Tibial nerve (tissue), 4 donors: ENCODE measurements around the gene DNMT1.

Experiments used
- EP300 ChIP-seq, 2 donors: sonication (generic); formaldehyde crosslinking; IDR thresholded peaks; one replicate each; pipeline ENCODE4 v1.6.1; 2017; ENCODE audit warnings: antibody characterized with exemption in 2 of 2, mild to moderate bottlenecking in 1 of 2
- POLR2A ChIP-seq, 2 donors: fragments of 450-650 bp; IDR thresholded peaks; one replicate each; pipeline ENCODE4 v1.6.1; 2017; ENCODE audit warnings: antibody characterized with exemption in 2 of 2, mild to moderate bottlenecking in 2 of 2, moderate library complexity in 2 of 2
- TF ChIP-seq, protein P1 (sequence below), 5 experiments: fragments of 200-600 bp in 3 of 5; fragments of 450-650 bp in 2 of 5; sonication (generic) in 3 of 5; IDR thresholded peaks; one replicate each; pipeline ENCODE4 v1.5.1; 2016 to 2019; ENCODE audit warnings: antibody characterized with exemption in 5 of 5, mild to moderate bottlenecking in 3 of 5, moderate library complexity in 2 of 5

DNA sequence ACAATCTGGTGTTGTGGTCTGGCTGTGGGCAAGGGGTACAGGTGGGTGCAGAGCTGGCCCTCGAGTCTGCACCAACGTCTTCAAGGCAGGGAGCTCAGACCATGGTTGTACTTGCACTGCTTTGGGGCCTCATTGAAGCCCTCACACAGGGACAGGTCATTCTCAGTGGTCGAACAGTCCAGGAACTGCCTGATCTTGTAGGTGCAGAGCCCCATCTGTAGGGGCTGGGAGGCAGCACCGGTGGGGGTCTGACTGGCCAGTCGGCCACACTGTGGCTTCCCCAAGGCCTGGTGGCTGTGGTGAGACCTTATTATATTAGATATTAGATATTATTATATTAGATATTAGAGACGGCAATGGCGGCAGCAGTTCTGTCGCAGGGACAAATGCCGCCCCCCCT, 22.3 kb upstream of the DNMT1 start:
- TF ChIP-seq, protein P1, sequence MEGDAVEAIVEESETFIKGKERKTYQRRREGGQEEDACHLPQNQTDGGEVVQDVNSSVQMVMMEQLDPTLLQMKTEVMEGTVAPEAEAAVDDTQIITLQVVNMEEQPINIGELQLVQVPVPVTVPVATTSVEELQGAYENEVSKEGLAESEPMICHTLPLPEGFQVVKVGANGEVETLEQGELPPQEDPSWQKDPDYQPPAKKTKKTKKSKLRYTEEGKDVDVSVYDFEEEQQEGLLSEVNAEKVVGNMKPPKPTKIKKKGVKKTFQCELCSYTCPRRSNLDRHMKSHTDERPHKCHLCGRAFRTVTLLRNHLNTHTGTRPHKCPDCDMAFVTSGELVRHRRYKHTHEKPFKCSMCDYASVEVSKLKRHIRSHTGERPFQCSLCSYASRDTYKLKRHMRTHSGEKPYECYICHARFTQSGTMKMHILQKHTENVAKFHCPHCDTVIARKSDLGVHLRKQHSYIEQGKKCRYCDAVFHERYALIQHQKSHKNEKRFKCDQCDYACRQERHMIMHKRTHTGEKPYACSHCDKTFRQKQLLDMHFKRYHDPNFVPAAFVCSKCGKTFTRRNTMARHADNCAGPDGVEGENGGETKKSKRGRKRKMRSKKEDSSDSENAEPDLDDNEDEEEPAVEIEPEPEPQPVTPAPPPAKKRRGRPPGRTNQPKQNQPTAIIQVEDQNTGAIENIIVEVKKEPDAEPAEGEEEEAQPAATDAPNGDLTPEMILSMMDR (IDR thresholded peaks at IDR 0.05) = no peak
- TF ChIP-seq POLR2A (IDR thresholded peaks at IDR 0.05) (no peak), EP300 (IDR thresholded peaks at IDR 0.05) (no peak)
